Suprapubic skin (tissue), 4 donors: ENCODE measurements around the gene SLC26A9. TPM values are rescaled to one million over a fixed set of nuclear protein-coding genes. Genes with fewer than 3 reads are reported as not detected.

Experiments used
- DNase-seq, 2 donors: peaks; one replicate each; pipeline ENCODE4 v3.0.0-alpha.2; 2019; ENCODE audit warnings: low spot score in 2 of 2
- H3K27ac ChIP-seq: fragments of 200-600 bp; sonication (generic); one replicate; pipeline ENCODE4 v1.5.1; 2019
- H3K27me3 ChIP-seq: fragments of 200-600 bp; sonication (generic); one replicate; pipeline ENCODE4 v1.5.1; 2019
- H3K36me3 ChIP-seq: fragments of 200-600 bp; sonication (generic); one replicate; pipeline ENCODE4 v1.5.1; 2019
- H3K4me1 ChIP-seq: fragments of 200-600 bp; sonication (generic); one replicate; pipeline ENCODE4 v1.5.1; 2019
- H3K4me3 ChIP-seq: fragments of 200-600 bp; sonication (generic); one replicate; pipeline ENCODE4 v1.5.1; 2019; ENCODE audit warnings: mild to moderate bottlenecking
- H3K9me3 ChIP-seq: fragments of 200-600 bp; sonication (generic); one replicate; pipeline ENCODE4 v1.5.1; 2019
- EP300 ChIP-seq: sonication (generic); formaldehyde crosslinking; IDR thresholded peaks from one replicate; pipeline ENCODE4 v1.6.1; 2017; ENCODE audit warnings: antibody characterized with exemption
- POLR2A ChIP-seq, 2 donors: fragments of 450-650 bp; IDR thresholded peaks; one replicate each; pipeline ENCODE4 v1.6.1; 2017; ENCODE audit warnings: antibody characterized with exemption in 2 of 2, mild to moderate bottlenecking in 2 of 2, moderate library complexity in 2 of 2
- POLR2AphosphoS5 ChIP-seq, 3 donors: sonication (generic); formaldehyde crosslinking; IDR thresholded peaks; one replicate each; pipeline ENCODE4 v1.6.1; 2017; ENCODE audit warnings: antibody characterized with exemption in 3 of 3
- WGBS: methylation state at CpG from one replicate; pipeline ENCODE4 v1.1.5; 2018; 5-methylcytosine and 5-hydroxymethylcytosine counted together
- total RNA-seq, 4 donors: library from RNA; depleted of rRNA; stranded (reverse); fragments of >200 nt; gene quantifications; one replicate each; pipeline ENCODE4 v1.1.0, GENCODE V29; 2016
- TF ChIP-seq, protein P1 (sequence below), 2 donors: fragments of 200-600 bp in 1 of 2; fragments of 450-650 bp in 1 of 2; sonication (generic) in 1 of 2; IDR thresholded peaks; one replicate each; pipeline ENCODE4 v1.5.1; 2016 to 2019; ENCODE audit warnings: antibody characterized with exemption in 2 of 2, mild to moderate bottlenecking in 1 of 2, moderate library complexity in 1 of 2

The SLC26A9 gene
- total RNA-seq, 4 donors from 2014 or later: 5.7 to 7.2 (median 6.6) TPM

DNA sequence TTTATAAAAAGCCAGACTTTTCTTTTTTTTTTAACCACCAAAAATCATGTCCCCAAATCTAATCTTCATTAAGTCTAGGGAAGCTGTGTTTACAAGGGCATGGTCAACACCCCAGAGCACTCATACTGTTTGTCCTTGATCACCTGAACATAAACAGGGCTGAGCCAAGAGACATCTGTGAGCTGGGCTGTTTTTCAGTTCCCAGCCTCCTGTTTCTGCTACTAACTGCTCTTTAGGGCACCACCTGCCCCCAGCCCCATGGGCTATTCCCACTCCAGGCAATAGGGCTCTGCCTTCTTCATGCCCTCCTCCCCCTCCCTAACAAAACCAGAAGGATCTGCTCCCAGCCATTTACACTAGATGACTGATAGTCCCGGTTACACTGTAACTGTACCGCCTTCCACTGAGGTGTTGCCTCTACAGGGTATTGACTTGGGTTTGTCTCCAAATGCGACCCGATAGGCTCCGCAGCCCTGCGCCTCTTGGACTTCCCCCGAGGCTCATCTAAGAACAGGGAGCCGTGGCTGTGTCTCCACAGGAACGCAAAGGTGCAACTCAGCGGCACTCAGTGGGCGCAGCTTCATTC, 11.7 kb upstream of the SLC26A9 start:
- DNase-seq: no peak
- Histone ChIP-seq H3K27ac (no peak overlapping the region), H3K36me3 (no peaks in the 10 kb centered on the region), H3K4me1 (peaks cover 21% of the 10 kb centered on the region), H3K4me3 (no peak overlapping the region), H3K9me3 (no peaks in the 10 kb centered on the region), H3K27me3 (peaks cover 53% of the 10 kb centered on the region)
- WGBS: 58% methylated on average over 11 of the region's 11 CpGs
- TF ChIP-seq, protein P1, sequence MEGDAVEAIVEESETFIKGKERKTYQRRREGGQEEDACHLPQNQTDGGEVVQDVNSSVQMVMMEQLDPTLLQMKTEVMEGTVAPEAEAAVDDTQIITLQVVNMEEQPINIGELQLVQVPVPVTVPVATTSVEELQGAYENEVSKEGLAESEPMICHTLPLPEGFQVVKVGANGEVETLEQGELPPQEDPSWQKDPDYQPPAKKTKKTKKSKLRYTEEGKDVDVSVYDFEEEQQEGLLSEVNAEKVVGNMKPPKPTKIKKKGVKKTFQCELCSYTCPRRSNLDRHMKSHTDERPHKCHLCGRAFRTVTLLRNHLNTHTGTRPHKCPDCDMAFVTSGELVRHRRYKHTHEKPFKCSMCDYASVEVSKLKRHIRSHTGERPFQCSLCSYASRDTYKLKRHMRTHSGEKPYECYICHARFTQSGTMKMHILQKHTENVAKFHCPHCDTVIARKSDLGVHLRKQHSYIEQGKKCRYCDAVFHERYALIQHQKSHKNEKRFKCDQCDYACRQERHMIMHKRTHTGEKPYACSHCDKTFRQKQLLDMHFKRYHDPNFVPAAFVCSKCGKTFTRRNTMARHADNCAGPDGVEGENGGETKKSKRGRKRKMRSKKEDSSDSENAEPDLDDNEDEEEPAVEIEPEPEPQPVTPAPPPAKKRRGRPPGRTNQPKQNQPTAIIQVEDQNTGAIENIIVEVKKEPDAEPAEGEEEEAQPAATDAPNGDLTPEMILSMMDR (IDR thresholded peaks at IDR 0.05): no peak
- TF ChIP-seq POLR2A (IDR thresholded peaks at IDR 0.05) (no peak), EP300 (no peak), POLR2AphosphoS5 (IDR thresholded peaks at IDR 0.05) (no peak)

- Histone ChIP-seq H3K27ac (peak overlapping the region; percentile 14), H3K36me3 (no peaks in the 10 kb centered on the region), H3K4me3 (no peak overlapping the region), H3K4me1 (peaks cover 49% of the 10 kb centered on the region), H3K27me3 (peaks cover 38% of the 10 kb centered on the region), H3K9me3 (no peaks in the 10 kb centered on the region)
- DNase-seq: no peak
- WGBS: 44% methylated on average over 1 of the region's 1 CpG
- TF ChIP-seq, protein P1 (IDR thresholded peaks at IDR 0.05): no peak
- TF ChIP-seq POLR2AphosphoS5 (IDR thresholded peaks at IDR 0.05): no peak
- no peak for TF ChIP-seq EP300
- TF ChIP-seq POLR2A (IDR thresholded peaks at IDR 0.05): no peak
Observed at GRCh38 chr1:205951746-205952145, 8.5 kb upstream of the SLC26A9 start.

DNA sequence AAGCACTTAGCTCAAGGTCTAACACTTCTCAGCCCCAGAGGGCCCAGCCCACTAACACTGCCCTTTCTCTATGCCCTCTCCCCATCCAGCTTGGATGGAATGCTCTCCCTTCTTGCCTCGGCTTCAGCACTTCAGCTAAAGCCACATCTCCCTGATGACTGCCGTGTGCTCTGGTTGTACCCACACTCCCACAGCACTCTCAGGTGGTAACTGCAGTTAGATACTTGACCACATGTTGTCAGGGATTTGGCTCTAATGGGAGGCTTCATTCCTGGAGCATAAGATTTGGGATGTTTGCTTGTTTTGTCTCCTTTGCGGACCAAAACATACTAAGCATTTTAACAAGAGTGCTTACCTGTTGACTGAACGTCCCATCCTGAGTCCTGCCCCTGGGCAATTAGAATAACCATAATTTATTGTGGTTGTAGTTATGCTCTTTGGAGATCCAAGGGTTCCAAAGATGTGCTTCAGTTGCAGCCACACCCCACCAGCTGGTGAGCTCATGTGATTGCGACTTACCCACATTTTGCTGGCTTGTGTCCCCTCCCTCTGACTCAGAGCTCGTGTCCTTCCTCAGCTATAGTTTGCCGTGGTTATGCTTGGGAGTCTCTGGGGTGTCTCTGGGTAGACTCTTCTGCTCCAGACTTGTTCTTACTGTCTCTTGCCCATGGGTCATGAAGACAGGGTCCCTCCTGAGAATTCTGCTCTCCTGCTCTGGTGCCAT, 7.7 kb upstream of the SLC26A9 start:
- DNase-seq: no peak
- H3K27ac ChIP-seq: peak overlapping the region; percentile 59

DNA sequence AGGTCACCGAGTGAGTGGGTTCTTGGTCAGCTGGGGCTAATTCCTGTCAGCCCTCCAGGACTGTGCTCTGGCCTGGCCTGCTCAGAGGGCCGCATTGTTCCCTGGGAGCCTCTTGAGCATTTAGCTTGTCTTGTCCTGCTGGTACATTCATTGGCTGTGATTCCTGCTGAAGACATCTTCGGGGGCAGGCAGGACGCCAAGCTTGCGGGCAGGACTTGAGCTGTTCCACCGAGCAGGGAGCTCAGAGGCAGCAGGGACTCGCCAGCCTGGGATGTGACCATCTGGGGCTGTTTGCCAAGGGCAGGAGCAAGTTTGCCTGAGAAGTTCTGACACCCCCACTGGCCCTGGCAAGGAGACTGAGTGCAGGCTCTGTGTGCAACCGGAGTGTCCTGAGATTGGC, 7.0 kb upstream of the SLC26A9 start:
- DNase-seq: peak in 1 of 2 donors; percentile 85
- H3K4me1 ChIP-seq: peaks cover 56% of the 10 kb centered on the region
- peak overlapping the region; percentile 59 for H3K27ac ChIP-seq
- no peak for TF ChIP-seq EP300
- TF ChIP-seq POLR2AphosphoS5 (IDR thresholded peaks at IDR 0.05): no peak
- TF ChIP-seq POLR2A (IDR thresholded peaks at IDR 0.05): no peak
- H3K4me3 ChIP-seq: no peak overlapping the region
- H3K27me3 ChIP-seq: peaks cover 41% of the 10 kb centered on the region
- H3K36me3 ChIP-seq: no peaks in the 10 kb centered on the region
- WGBS: 27% methylated on average over 8 of the region's 8 CpGs
- no peaks in the 10 kb centered on the region for H3K9me3 ChIP-seq

More for the DNA sequence above, 7.7 kb upstream of the SLC26A9 start:
- H3K36me3 ChIP-seq: no peaks in the 10 kb centered on the region
- no peaks in the 10 kb centered on the region for H3K9me3 ChIP-seq
- peaks cover 38% of the 10 kb centered on the region for H3K27me3 ChIP-seq
- no peak overlapping the region for H3K4me3 ChIP-seq
- H3K4me1 ChIP-seq: peaks cover 56% of the 10 kb centered on the region
- TF ChIP-seq EP300: no peak
- TF ChIP-seq, protein P1 (IDR thresholded peaks at IDR 0.05): no peak
- no peak for TF ChIP-seq POLR2AphosphoS5 (IDR thresholded peaks at IDR 0.05)
- TF ChIP-seq POLR2A (IDR thresholded peaks at IDR 0.05): no peak
- 42% methylated on average over 6 of the region's 7 CpGs for WGBS

DNA sequence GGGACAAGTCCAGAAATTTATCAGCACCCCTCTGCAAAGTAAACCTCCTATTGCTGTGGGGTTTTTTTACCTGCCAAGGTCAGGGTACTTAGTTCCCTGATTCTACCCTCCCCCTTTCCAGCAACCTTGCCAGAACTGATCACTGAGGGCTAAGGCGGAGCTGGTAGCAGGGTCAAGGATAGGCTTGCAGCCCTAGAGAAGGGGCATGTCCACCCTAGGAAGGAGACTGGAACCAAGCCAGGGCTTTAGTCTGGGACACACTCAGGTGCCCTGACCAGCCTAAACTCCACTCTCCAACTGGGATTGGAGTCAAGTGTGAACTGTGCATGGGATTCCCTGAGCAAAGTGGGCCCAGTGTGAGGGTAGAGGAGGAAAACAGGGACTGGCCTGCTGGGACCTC, 6.5 kb upstream of the SLC26A9 start:
- no peak for DNase-seq
- Histone ChIP-seq H3K27ac (peak overlapping the region; percentile 27), H3K4me3 (no peak overlapping the region), H3K4me1 (peaks cover 56% of the 10 kb centered on the region), H3K36me3 (no peaks in the 10 kb centered on the region), H3K9me3 (no peaks in the 10 kb centered on the region), H3K27me3 (peaks cover 41% of the 10 kb centered on the region)
- WGBS: 100% methylated on average over 1 of the region's 1 CpG
- no peak for TF ChIP-seq POLR2AphosphoS5 (IDR thresholded peaks at IDR 0.05)
- no peak for TF ChIP-seq POLR2A (IDR thresholded peaks at IDR 0.05)
- TF ChIP-seq, protein P1 (IDR thresholded peaks at IDR 0.05): no peak
- no peak for TF ChIP-seq EP300
